Psoas muscle (tissue), 8 donors: ENCODE measurements around the gene TMEM123. TPM values are rescaled to one million over a fixed set of nuclear protein-coding genes. Genes with fewer than 3 reads are reported as not detected.

Source experiments
- ATAC-seq, 4 donors: fragments of 200-7000 bp; cut with Tn5 transposase; one replicate each; pipeline ENCODE4 v1.9.1; 2020; ENCODE audit warnings: moderate library complexity in 3 of 4, mild to moderate bottlenecking in 2 of 4
- DNase-seq, 2 donors: peaks; one replicate each; pipeline ENCODE4 v3.0.0-alpha.2; 2020
- H3K27ac ChIP-seq: fragments of 200-600 bp; one replicate; pipeline ENCODE4 v1.8.0; 2022
- H3K27me3 ChIP-seq, 3 donors: fragments of 200-600 bp in 1 of 3; one replicate each; pipeline versions ENCODE4 v1.6.1 to v1.8.0; 2013 to 2022; ENCODE audit warnings: low read length in 2 of 3, mild to moderate bottlenecking in 2 of 3, moderate library complexity in 1 of 3; ENCODE audit not compliant: insufficient read depth in 3 of 3
- H3K36me3 ChIP-seq, 2 donors: fragments of 200-600 bp in 1 of 2; one replicate each; pipeline versions ENCODE4 v1.6.1 to v1.8.0; 2013 to 2022; ENCODE audit warnings: low read depth in 1 of 2, mild to moderate bottlenecking in 1 of 2, moderate library complexity in 1 of 2; ENCODE audit not compliant: insufficient read depth in 1 of 2
- H3K4me1 ChIP-seq: fragments of 200-600 bp; one replicate; pipeline ENCODE4 v1.8.0; 2022
- H3K4me3 ChIP-seq: fragments of 200-600 bp; one replicate; pipeline ENCODE4 v1.8.0; 2022; ENCODE audit warnings: mild to moderate bottlenecking
- H3K9me3 ChIP-seq: fragments of 200-600 bp; one replicate; pipeline ENCODE4 v1.8.0; 2022
- CTCF ChIP-seq: fragments of 200-600 bp; IDR thresholded peaks from one replicate; pipeline ENCODE4 v1.8.0; 2022; ENCODE audit warnings: antibody characterized with exemption
- WGBS, 3 donors: extraction: QIAGEN DNeasy Blood & Tissue Kit; methylation state at CpG; one replicate each; pipeline versions ENCODE4 v1.1.6 to v1.1.7; 2013; 5-methylcytosine and 5-hydroxymethylcytosine counted together
- intact Hi-C, 2 donors: fragments of 100-400 bp; cut with DNase I; formaldehyde crosslinking; loops; one replicate each; pipeline versions ENCODE4 v1.11.0 to v1.14.2; 2022
- polyA plus RNA-seq, 3 donors: library from polyadenylated mRNA; stranded (reverse); fragments of 200-250 nt; gene quantifications; one replicate each; pipeline ENCODE4 v1.2.3, GENCODE V29; 2013
- total RNA-seq, 4 donors: library from RNA; stranded (reverse); fragmentation: NEBNext Ultra II Directional in 2 of 4; extraction: Animal tissue kit (Norgen Biotek cat#: 25700) in 2 of 4; gene quantifications; one replicate each; pipeline versions ENCODE4 v1.2.1 to v1.2.4, GENCODE V29; 2021 to 2023
- donor health status: healthy with polysubstance abuse.
- donor health status: DM: no; HTN: no; CAD: no; lungs with moderate emphysema.
- donor health status: Bipolar disorder and iron deficiency.
- donor health status: healthy.
- donor health status: DM: yes; HTN: yes; CAD: no.
- donor health status: DM: no; HTN: no; CAD: no.
- donor health status: DM: no; HTN: no; CAD: no.
- donor health status: DM: yes; HTN: yes; CAD: no.

TMEM123 gene
- total and polyA plus RNA-seq, 7 donors, result 10.8 to 42.6 (median 16.9) TPM

GRCh38 chr11:102427068-102427467 is 25.5 kb downstream of the TMEM123 start:
- intact Hi-C loops, result no loop called here
- Histone ChIP-seq H3K27me3 (no peaks in the 10 kb centered on the region), H3K9me3 (no peaks in the 10 kb centered on the region), H3K4me1 (peaks cover 13% of the 10 kb centered on the region), H3K4me3 (no peak overlapping the region), H3K36me3 (no peaks in the 10 kb centered on the region), H3K27ac (no peak overlapping the region)
- ATAC-seq (no peak), DNase-seq (no peak)
- no peak for TF ChIP-seq CTCF
- WGBS, 3 donors, result 0 to 1% (median 0%) methylated on average over 1 of the region's 1 CpG

- H3K36me3 ChIP-seq, result no peaks in the 10 kb centered on the region
- H3K27ac ChIP-seq, result no peak overlapping the region
- DNase-seq, result no peak
- no peak for ATAC-seq
- no peaks in the 10 kb centered on the region for H3K27me3 ChIP-seq
- TF ChIP-seq CTCF, result no peak
- H3K9me3 ChIP-seq, result no peaks in the 10 kb centered on the region
- H3K4me1 ChIP-seq, result peaks cover 13% of the 10 kb centered on the region
- intact Hi-C loops, result no loop called here
- no peak overlapping the region for H3K4me3 ChIP-seq
Observed at GRCh38 chr11:102426570-102426969, 26.0 kb downstream of the TMEM123 start.

GRCh38 chr11:102426000-102426399 is 26.6 kb downstream of the TMEM123 start:
- ATAC-seq, result no peak
- no peaks in the 10 kb centered on the region for H3K36me3 ChIP-seq
- H3K4me3 ChIP-seq, result no peak overlapping the region
- intact Hi-C loops, result no loop called here
- DNase-seq, result no peak
- no peak overlapping the region for H3K27ac ChIP-seq
- H3K27me3 ChIP-seq, result no peaks in the 10 kb centered on the region
- H3K4me1 ChIP-seq, result peaks cover 15% of the 10 kb centered on the region
- TF ChIP-seq CTCF, result no peak
- H3K9me3 ChIP-seq, result no peaks in the 10 kb centered on the region
- 63 to 79% (median 75%) methylated on average over 2 of the region's 2 CpGs for WGBS, 3 donors

- Histone ChIP-seq H3K9me3 (no peaks in the 10 kb centered on the region), H3K36me3 (no peaks in the 10 kb centered on the region), H3K4me1 (peaks cover 5% of the 10 kb centered on the region), H3K27me3 (no peaks in the 10 kb centered on the region), H3K4me3 (no peak overlapping the region), H3K27ac (no peak overlapping the region)
- no peak for TF ChIP-seq CTCF
- 83 to 100% (median 96%) methylated on average over 1 of the region's 1 CpG for WGBS, 3 donors
- DNase-seq (no peak), ATAC-seq (no peak)
- intact Hi-C loops, result no loop called here
Observed at GRCh38 chr11:102423936-102424335, 28.6 kb downstream of the TMEM123 start.
